ENCODE data around the gene PTGS1.
"Not testable (repeated sequence)": the region's sequence is repeated elsewhere in the genome, so short reads cannot be mapped to it uniquely, and the experiment has no call there.

Gene PTGS1

GRCh38 chr9:122347348-122348287 lies 23.2 kb upstream of the PTGS1 start:
- DNase-seq: no peak

- DNase-seq: no peak
These were observed 22.5 kb upstream of the PTGS1 start for GRCh38 chr9:122348288-122348777.

- DNase-seq: no peak
These were observed 22.0 kb upstream of the PTGS1 start for GRCh38 chr9:122348791-122349190.

DNA sequence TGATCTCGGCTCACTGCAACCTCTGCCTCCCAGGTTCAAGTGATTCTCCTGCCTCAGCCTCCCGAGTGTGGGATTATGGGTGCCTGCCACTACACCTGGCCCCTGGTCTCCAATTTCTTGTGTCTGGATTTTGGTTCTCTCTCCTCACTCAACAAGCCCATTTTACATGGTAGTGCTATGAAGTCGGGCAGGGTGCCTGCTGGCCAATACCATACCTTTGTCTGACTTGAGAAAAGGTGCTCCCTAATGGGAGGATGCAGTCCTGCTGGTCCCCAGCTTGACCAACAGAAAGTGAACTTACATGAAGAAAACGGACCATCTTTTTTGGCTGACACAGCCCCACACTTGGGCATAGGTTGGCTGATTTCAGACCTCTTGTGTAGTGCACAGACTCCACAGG lies 21.6 kb upstream of the PTGS1 start:
- no peak for DNase-seq

- peak; percentile 9 for DNase-seq
These were observed 20.1 kb upstream of the PTGS1 start for GRCh38 chr9:122350577-122351355.

- DNase-seq: no peak
These were observed 16.2 kb upstream of the PTGS1 start for GRCh38 chr9:122354536-122355199.

GRCh38 chr9:122355336-122355875 lies 15.4 kb upstream of the PTGS1 start:
- no peak for DNase-seq

- no peak for DNase-seq
These were observed 14.2 kb upstream of the PTGS1 start for GRCh38 chr9:122356627-122357026.

- DNase-seq: no peak
These were observed 9.9 kb upstream of the PTGS1 start for GRCh38 chr9:122360891-122361290.

DNA sequence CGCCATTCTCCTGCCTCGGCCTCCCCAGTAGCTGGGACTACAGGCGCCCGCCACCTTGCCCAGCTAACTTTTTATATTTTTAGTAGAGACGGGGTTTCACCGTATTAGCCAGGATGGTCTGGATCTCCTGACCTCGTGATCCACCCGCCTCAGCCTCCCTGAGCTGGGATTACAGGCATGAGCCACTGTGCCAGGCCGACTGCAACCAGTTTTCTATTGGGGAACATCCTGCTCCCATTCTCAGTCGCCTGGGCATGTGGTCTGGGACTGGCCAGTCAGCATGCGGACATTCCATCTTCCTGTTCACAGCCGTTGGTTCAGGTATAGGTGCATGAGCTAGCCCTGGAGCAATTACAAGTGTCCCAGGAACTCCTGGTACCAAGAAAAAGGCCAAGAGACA lies 7.7 kb upstream of the PTGS1 start:
- not testable (repeated sequence) for DNase-seq

DNA sequence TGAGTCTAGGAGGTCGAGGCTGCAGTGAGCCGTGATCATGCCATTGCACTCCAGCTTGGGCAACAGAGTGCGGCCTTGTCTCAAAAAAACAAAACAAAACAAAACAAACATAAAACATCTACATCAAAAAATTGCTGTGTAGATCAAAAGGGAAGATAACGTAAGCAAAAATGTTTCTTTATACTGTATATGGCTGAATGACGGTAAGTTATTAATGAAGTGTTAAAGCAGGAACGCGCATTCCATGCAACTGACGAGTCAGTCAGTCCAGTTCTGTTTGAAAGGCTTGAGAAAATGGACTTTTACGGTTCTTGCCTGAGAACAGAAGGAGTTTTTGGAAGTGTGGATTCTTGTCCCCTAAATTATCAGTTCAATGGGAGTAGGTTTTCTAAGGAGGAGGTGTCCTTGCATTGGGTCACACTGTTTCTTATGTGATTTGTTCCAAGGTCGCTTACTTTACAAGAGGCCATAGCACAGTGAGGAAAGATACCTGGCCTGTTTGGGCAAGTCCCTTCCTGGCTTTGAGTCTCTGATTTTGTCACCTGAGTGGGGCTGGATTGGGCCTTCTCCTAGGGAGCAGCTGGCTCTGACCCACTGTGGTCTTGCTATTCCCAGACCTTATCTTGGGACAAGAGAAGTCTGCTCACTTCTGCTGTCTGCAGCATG lies 6.6 kb upstream of the PTGS1 start:
- no peak for DNase-seq

- no peak for DNase-seq
These were observed 6.1 kb upstream of the PTGS1 start for GRCh38 chr9:122364783-122365150.

- DNase-seq: no peak
These were observed 4.7 kb upstream of the PTGS1 start for GRCh38 chr9:122366074-122366660.

- DNase-seq: no peak
These were observed 3.8 kb upstream of the PTGS1 start for GRCh38 chr9:122367065-122367464.

- no peak for DNase-seq
These were observed 2.9 kb upstream of the PTGS1 start for GRCh38 chr9:122367774-122368460.

- no peak for DNase-seq
These were observed 2.2 kb upstream of the PTGS1 start for GRCh38 chr9:122368642-122369041.

DNA sequence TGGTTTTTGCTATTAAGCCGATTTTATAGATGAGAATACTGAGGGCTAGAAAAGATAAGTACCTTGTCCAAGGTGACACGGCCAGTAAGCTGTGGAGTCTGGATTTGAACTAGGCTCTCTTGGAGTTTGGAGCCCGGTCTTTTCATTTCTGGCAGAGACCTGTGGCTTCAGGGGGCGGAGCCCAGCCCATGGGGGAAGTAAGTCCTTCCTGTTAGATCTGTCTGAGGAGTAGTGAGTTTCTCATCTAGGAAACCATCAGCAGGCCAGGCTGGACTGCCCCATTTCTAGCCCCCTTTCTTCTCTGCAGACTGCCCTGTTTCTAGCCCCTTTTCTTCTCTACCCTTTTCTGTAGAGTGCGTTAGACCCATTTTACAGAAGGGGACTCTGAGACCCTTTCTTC lies 521 bp upstream of the PTGS1 start:
- DNase-seq: no peak

GRCh38 chr9:122371846-122372245 lies 1.0 kb downstream of the PTGS1 start:
- no peak for DNase-seq

DNA sequence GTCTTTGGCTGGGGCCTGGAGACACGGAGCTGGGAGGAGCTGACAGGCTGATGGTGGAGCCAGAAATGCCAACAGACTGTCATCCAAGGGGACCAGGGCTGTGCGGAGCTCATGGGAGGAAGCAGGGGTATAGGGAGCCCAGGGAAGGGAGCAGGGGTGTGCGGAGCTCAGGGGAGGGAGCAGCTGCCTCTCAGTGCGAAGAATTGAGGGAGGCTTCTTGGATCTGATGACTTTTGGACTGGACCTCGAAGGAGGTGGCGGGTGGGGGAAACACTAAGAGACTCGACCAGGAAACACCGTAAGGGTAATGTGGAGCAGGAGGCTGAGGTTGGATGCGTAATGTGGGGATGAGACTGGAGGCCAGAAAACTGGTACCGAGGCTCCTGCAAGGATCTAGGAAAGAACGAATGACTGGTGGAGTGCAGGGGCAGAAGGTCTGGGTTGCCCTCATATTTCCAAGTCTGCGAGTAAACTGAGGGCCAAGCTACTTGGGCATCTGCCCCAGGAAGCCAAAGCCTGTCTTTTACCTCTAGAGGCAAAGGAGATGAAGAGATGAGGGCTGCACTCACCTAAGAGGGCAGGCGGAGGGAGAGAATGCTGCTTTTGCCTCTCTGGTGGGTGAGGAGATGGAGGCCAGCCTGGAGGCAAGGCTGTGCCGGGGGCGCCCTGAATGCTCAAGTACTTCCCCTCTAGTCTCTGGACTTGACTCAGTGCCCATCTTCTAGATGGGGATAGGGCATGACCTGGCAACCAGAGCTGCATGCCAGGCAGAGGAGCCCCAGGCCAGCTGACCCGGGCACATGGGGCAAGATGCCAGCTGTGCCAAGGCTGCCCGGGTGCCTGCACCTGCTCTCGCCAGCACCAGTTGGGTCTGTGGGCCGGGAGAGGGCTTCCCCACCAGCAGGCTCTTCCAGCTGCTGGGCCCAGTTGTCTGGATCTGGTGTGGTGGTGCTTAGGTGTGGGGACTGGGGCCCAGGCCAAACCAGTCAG lies 2.3 kb downstream of the PTGS1 start:
- DNase-seq: no peak

- no peak for DNase-seq
These were observed 4.1 kb downstream of the PTGS1 start for GRCh38 chr9:122374885-122375420.

Data from NCI-H1436 treated with DMSO at 0.1 percent for 48 hours (cell line).